ENCODE measurements around the gene UPK3BL2.
"Not testable (repeated sequence)": the region's sequence is repeated elsewhere in the genome, so short reads cannot be mapped to it uniquely, and the experiment has no call there.

DNA sequence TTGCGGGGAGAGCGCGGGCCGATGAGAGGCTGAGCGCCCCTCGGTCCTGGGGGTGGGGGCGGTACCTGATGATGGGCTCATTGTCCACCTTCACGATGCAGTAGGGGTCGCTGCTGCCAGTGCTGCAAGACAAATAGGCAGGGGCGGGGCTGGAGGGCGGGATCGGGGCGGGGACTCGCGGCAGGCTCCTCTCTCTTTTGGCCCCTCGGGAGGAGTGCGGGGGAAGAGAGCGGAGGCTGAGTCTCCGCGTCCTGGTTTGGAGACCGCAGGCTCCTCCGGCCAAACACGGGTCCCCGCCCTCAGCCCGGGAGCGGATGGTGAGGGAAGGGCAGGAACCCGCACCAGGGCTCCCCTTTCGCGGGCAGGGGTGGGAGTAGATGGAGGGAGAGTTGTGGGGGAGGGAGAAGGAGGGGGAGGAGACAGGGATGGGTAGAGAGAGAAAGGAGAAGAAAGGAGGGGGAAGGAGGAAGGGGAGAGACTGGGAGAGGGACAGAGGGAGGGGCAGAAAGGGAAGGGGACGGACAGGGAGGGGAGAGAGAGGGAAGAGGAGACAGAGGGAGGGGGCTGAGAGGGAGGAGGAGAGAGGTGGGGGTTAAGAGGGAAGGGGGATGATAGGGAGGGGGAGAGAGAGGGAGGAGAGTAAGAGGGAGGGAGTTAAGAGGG lies 31.5 kb downstream of the UPK3BL2 start:
- TF ChIP-seq ARHGAP35 (IDR thresholded peaks at IDR 0.05; ENCODE audit: partially characterized antibody); CBX1 (IDR thresholded peaks at IDR 0.05; ENCODE audit: low read depth); RBM39 (optimal IDR thresholded peaks at IDR 0.05; ENCODE audit: low read depth, low read length): not testable (repeated sequence)
- TF ChIP-seq, protein P1, sequence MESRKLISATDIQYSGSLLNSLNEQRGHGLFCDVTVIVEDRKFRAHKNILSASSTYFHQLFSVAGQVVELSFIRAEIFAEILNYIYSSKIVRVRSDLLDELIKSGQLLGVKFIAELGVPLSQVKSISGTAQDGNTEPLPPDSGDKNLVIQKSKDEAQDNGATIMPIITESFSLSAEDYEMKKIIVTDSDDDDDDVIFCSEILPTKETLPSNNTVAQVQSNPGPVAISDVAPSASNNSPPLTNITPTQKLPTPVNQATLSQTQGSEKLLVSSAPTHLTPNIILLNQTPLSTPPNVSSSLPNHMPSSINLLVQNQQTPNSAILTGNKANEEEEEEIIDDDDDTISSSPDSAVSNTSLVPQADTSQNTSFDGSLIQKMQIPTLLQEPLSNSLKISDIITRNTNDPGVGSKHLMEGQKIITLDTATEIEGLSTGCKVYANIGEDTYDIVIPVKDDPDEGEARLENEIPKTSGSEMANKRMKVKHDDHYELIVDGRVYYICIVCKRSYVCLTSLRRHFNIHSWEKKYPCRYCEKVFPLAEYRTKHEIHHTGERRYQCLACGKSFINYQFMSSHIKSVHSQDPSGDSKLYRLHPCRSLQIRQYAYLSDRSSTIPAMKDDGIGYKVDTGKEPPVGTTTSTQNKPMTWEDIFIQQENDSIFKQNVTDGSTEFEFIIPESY (CRISPR knock-in tag; IDR thresholded peaks at IDR 0.05): not testable (repeated sequence)
- TF ChIP-seq, protein P2, sequence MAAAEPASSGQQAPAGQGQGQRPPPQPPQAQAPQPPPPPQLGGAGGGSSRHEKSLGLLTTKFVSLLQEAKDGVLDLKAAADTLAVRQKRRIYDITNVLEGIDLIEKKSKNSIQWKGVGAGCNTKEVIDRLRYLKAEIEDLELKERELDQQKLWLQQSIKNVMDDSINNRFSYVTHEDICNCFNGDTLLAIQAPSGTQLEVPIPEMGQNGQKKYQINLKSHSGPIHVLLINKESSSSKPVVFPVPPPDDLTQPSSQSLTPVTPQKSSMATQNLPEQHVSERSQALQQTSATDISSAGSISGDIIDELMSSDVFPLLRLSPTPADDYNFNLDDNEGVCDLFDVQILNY (CRISPR knock-in tag; IDR thresholded peaks at IDR 0.05): not testable (repeated sequence)
- TF ChIP-seq, protein P3, sequence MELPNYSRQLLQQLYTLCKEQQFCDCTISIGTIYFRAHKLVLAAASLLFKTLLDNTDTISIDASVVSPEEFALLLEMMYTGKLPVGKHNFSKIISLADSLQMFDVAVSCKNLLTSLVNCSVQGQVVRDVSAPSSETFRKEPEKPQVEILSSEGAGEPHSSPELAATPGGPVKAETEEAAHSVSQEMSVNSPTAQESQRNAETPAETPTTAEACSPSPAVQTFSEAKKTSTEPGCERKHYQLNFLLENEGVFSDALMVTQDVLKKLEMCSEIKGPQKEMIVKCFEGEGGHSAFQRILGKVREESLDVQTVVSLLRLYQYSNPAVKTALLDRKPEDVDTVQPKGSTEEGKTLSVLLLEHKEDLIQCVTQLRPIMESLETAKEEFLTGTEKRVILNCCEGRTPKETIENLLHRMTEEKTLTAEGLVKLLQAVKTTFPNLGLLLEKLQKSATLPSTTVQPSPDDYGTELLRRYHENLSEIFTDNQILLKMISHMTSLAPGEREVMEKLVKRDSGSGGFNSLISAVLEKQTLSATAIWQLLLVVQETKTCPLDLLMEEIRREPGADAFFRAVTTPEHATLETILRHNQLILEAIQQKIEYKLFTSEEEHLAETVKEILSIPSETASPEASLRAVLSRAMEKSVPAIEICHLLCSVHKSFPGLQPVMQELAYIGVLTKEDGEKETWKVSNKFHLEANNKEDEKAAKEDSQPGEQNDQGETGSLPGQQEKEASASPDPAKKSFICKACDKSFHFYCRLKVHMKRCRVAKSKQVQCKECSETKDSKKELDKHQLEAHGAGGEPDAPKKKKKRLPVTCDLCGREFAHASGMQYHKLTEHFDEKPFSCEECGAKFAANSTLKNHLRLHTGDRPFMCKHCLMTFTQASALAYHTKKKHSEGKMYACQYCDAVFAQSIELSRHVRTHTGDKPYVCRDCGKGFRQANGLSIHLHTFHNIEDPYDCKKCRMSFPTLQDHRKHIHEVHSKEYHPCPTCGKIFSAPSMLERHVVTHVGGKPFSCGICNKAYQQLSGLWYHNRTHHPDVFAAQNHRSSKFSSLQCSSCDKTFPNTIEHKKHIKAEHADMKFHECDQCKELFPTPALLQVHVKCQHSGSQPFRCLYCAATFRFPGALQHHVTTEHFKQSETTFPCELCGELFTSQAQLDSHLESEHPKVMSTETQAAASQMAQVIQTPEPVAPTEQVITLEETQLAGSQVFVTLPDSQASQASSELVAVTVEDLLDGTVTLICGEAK (IDR thresholded peaks at IDR 0.05): not testable (repeated sequence)
- TF ChIP-seq, protein P3 (CRISPR knock-in tag; IDR thresholded peaks at IDR 0.05): not testable (repeated sequence)
- TF ChIP-seq, protein P4, sequence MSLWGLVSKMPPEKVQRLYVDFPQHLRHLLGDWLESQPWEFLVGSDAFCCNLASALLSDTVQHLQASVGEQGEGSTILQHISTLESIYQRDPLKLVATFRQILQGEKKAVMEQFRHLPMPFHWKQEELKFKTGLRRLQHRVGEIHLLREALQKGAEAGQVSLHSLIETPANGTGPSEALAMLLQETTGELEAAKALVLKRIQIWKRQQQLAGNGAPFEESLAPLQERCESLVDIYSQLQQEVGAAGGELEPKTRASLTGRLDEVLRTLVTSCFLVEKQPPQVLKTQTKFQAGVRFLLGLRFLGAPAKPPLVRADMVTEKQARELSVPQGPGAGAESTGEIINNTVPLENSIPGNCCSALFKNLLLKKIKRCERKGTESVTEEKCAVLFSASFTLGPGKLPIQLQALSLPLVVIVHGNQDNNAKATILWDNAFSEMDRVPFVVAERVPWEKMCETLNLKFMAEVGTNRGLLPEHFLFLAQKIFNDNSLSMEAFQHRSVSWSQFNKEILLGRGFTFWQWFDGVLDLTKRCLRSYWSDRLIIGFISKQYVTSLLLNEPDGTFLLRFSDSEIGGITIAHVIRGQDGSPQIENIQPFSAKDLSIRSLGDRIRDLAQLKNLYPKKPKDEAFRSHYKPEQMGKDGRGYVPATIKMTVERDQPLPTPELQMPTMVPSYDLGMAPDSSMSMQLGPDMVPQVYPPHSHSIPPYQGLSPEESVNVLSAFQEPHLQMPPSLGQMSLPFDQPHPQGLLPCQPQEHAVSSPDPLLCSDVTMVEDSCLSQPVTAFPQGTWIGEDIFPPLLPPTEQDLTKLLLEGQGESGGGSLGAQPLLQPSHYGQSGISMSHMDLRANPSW (CRISPR knock-in tag; IDR thresholded peaks at IDR 0.05): not testable (repeated sequence)
